OCI-LY7 (cell line): ENCODE data around the gene SAP30L.

Source experiments
- EZH2phosphoT487 ChIP-seq: fragments of 200-600 bp; sonication (generic); IDR thresholded peaks from 2 replicates; pipeline ENCODE4 v1.6.1; 2018; ENCODE audit warnings: low read depth, borderline replicate concordance, mild to moderate bottlenecking, mixed run types, antibody characterized with exemption, low read length, moderate library complexity, mixed read lengths
- TF ChIP-seq, protein P1 (sequence below): fragments of 200-600 bp; sonication (generic); conservative IDR thresholded peaks from 2 replicates; pipeline ENCODE4 v1.5.1; 2014; ENCODE audit warnings: mild to moderate bottlenecking, antibody characterized with exemption, low read length, moderate library complexity, mixed read lengths

DNA sequence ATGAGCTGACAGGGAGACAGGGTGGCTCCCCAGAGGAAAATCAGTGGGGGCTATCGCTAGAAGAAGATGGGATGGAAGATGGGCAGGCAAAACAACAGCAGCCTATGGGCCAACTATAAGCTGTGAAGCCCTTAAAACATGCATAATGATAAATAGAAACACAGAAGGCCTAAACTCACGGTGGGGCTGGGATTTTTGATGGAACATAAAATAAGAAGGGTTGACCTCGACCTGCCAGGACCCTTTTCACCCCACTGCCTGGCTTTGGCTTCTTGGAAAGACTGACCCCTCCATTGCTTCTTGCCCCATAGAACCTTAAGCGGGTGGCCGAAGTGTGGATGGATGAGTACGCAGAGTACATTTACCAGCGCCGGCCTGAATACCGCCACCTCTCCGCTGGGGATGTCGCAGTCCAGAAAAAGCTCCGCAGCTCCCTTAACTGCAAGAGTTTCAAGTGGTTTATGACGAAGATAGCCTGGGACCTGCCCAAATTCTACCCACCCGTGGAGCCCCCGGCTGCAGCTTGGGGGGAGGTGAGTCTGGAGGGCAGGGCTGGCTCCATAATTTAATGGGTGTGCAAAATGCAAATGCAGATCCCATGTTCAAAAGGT, 36.5 kb upstream of the SAP30L start:
- TF ChIP-seq, protein P1, sequence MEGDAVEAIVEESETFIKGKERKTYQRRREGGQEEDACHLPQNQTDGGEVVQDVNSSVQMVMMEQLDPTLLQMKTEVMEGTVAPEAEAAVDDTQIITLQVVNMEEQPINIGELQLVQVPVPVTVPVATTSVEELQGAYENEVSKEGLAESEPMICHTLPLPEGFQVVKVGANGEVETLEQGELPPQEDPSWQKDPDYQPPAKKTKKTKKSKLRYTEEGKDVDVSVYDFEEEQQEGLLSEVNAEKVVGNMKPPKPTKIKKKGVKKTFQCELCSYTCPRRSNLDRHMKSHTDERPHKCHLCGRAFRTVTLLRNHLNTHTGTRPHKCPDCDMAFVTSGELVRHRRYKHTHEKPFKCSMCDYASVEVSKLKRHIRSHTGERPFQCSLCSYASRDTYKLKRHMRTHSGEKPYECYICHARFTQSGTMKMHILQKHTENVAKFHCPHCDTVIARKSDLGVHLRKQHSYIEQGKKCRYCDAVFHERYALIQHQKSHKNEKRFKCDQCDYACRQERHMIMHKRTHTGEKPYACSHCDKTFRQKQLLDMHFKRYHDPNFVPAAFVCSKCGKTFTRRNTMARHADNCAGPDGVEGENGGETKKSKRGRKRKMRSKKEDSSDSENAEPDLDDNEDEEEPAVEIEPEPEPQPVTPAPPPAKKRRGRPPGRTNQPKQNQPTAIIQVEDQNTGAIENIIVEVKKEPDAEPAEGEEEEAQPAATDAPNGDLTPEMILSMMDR = no peak
- no peak for TF ChIP-seq EZH2phosphoT487
